ENCODE measurements around the gene FRMD4A. TPM values are rescaled to one million over a fixed set of nuclear protein-coding genes. Genes with fewer than 3 reads are reported as not detected.

The FRMD4A gene
- total RNA-seq, 1 experiment from 2014 or later: 19.6 TPM

DNA sequence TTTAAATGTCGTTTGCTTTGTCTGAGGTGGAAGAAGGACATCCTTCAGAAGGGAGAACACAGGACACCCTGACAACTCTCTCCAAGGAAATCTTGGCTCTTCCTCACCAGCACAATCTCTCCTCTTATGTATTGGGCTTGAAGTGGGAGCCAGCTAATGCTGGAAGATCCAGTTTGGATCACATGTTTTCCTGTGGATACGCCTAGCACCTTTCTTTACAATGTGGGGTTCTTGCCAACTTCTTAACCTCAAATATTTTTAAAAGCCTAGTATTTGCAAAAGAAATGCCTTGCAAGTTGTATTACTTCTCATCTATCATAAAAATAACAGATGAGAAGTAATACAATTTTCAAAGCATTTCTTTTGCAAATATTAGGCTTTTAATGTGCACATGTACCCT lies 76.4 kb downstream of the FRMD4A start:
- no peaks in the 10 kb centered on the region for H3K27me3 Mint-ChIP-seq (ENCODE audit: low read depth)
- no peak overlapping the region for H3K56ac ChIP-seq (ENCODE audit: insufficient read length, low read depth, low read length)
- TF ChIP-seq, protein P1, sequence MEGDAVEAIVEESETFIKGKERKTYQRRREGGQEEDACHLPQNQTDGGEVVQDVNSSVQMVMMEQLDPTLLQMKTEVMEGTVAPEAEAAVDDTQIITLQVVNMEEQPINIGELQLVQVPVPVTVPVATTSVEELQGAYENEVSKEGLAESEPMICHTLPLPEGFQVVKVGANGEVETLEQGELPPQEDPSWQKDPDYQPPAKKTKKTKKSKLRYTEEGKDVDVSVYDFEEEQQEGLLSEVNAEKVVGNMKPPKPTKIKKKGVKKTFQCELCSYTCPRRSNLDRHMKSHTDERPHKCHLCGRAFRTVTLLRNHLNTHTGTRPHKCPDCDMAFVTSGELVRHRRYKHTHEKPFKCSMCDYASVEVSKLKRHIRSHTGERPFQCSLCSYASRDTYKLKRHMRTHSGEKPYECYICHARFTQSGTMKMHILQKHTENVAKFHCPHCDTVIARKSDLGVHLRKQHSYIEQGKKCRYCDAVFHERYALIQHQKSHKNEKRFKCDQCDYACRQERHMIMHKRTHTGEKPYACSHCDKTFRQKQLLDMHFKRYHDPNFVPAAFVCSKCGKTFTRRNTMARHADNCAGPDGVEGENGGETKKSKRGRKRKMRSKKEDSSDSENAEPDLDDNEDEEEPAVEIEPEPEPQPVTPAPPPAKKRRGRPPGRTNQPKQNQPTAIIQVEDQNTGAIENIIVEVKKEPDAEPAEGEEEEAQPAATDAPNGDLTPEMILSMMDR (conservative IDR thresholded peaks at IDR 0.05): no peak
- H3T11ph ChIP-seq (ENCODE audit: low read length): no peak overlapping the region
- no peak overlapping the region for H4K91ac ChIP-seq (ENCODE audit: insufficient read length, low read depth, low read length)
- DNase-seq: no peak
- H3K23ac ChIP-seq (ENCODE audit: insufficient read length, low read depth, low read length): no peak overlapping the region
- peaks cover 4 to 13% of the 10 kb centered on the region in 2 experiments; a peak in 4 of 5 replicates for H3K9me3 Mint-ChIP-seq
- WGBS (ENCODE audit: extremely low coverage, insufficient read length, low lambda C conversion rate): no CpG with 5 or more reads among the region's 2 CpGs
- no peak overlapping the region for H4K5ac ChIP-seq (ENCODE audit: insufficient read length, low read depth, low read length)
- no peaks in the 10 kb centered on the region for H3K79me2 ChIP-seq (ENCODE audit: insufficient read depth, low read length)
- H2BK12ac ChIP-seq (ENCODE audit: insufficient read length, low read depth, low read length): no peak overlapping the region
- H2BK5ac ChIP-seq (ENCODE audit: insufficient read length, low read length): no peak overlapping the region
- H2BK20ac ChIP-seq (ENCODE audit: low read depth, low read length, poor library complexity, severe bottlenecking): no peak overlapping the region
- H3K9ac ChIP-seq (ENCODE audit: extremely low read depth, insufficient read length, low read length): no peak overlapping the region
- no peak overlapping the region for H2BK120ac ChIP-seq (ENCODE audit: low read depth, low read length, poor library complexity, severe bottlenecking)
- H3K9me3 ChIP-seq (ENCODE audit: control insufficient read depth, low read depth, low read length): no peaks in the 10 kb centered on the region
- H3K18ac ChIP-seq (ENCODE audit: insufficient read length, low read depth, low read length): no peak overlapping the region
- no peak overlapping the region for H2BK15ac ChIP-seq (ENCODE audit: low read depth, low read length)
- no peaks in the 10 kb centered on the region for H3K4me1 ChIP-seq (ENCODE audit: insufficient read depth, low read length)
- H4K20me1 ChIP-seq (ENCODE audit: control insufficient read depth, insufficient read depth, insufficient read length): no peaks in the 10 kb centered on the region
- H3K79me1 ChIP-seq (ENCODE audit: insufficient read depth, low read depth, low read length, poor library complexity, severe bottlenecking): no peaks in the 10 kb centered on the region
- no peak overlapping the region for H3K14ac ChIP-seq (ENCODE audit: insufficient read depth, low read length)
- H3K4ac ChIP-seq (ENCODE audit: low read depth, low read length): no peak overlapping the region
- no peak overlapping the region for H3K27ac Mint-ChIP-seq
- H3K4me3 Mint-ChIP-seq: no peak overlapping the region
- H3K23me2 ChIP-seq (ENCODE audit: insufficient read length, low read depth, low read length, poor library complexity, severe bottlenecking): no peaks in the 10 kb centered on the region
- H3K27me3 ChIP-seq (ENCODE audit: insufficient read depth, low read length): no peaks in the 10 kb centered on the region
- H3K4me1 Mint-ChIP-seq: peaks cover 0 to 2% of the 10 kb centered on the region in 2 experiments; a peak in 1 of 4 replicates
- H3K36me3 Mint-ChIP-seq (ENCODE audit: insufficient read depth in 1 of 3, low read depth in 3 of 3): peaks cover 0 to 6% (median 0%) of the 10 kb centered on the region in 3 experiments; a peak in 4 of 7 replicates
- no peak overlapping the region for H2AFZ ChIP-seq (ENCODE audit: low read length)
- no peak overlapping the region for H3K4me2 ChIP-seq (ENCODE audit: insufficient read depth, insufficient read length, low read length)
- no peak overlapping the region for H4K8ac ChIP-seq (replicated peaks; ENCODE audit: insufficient read length, low read depth, low read length)
- no peak overlapping the region for H3K27ac ChIP-seq (ENCODE audit: insufficient read length, low read depth, low read length)
- no peak overlapping the region for H2AK5ac ChIP-seq (ENCODE audit: insufficient read length, low read length)

Data from H9 (cell line).